ENCODE results near the gene TXNRD2.

Gene TXNRD2

GRCh38 chr22:19971276-19972124, 29.9 kb upstream of the TXNRD2 start:
- H3K9ac ChIP-seq (ENCODE audit: low read length), result no peak overlapping the region
- H4K20me1 ChIP-seq (ENCODE audit: insufficient read depth, low read length), result 0 out of 2 replicates have a peak, but pooled peaks cover 4% of the 10 kb centered on the region
- TF ChIP-seq CTCF (IDR thresholded peaks at IDR 0.05; ENCODE audit: low read depth, low read length) (no peak), EZH2phosphoT487 (IDR thresholded peaks at IDR 0.05; ENCODE audit: low read depth) (no peak)
- H3K4me1 ChIP-seq (ENCODE audit: low read length), result peaks cover 3% of the 10 kb centered on the region; the same call in 1 of the 2 replicates
- H3K9me3 ChIP-seq (ENCODE audit: insufficient read depth, low read length), result no peaks in the 10 kb centered on the region
- H3K36me3 ChIP-seq (replicated peaks; ENCODE audit: low read depth, low read length), result no peaks in the 10 kb centered on the region
- H3K79me2 ChIP-seq (ENCODE audit: low read length), result no peaks in the 10 kb centered on the region
- H3K27ac ChIP-seq (ENCODE audit: low read length), result no peak overlapping the region
- H3K27me3 ChIP-seq (ENCODE audit: low read depth, low read length), result no peaks in the 10 kb centered on the region
- no peak overlapping the region for H3K4me2 ChIP-seq (ENCODE audit: low read length)
- H2AFZ ChIP-seq (ENCODE audit: low read depth, low read length), result no peak overlapping the region
- H3K4me3 ChIP-seq (ENCODE audit: low read length), result no peak overlapping the region

- no peaks in the 10 kb centered on the region for H3K36me3 ChIP-seq (replicated peaks; ENCODE audit: low read depth, low read length)
- H3K9ac ChIP-seq (ENCODE audit: low read length), result no peak overlapping the region
- no peaks in the 10 kb centered on the region for H3K79me2 ChIP-seq (ENCODE audit: low read length)
- H3K27me3 ChIP-seq (ENCODE audit: low read depth, low read length), result no peaks in the 10 kb centered on the region
- peaks cover 3% of the 10 kb centered on the region; the same call in 1 of the 2 replicates for H3K4me1 ChIP-seq (ENCODE audit: low read length)
- no peak overlapping the region for H3K4me3 ChIP-seq (ENCODE audit: low read length)
- H3K27ac ChIP-seq (ENCODE audit: low read length), result no peak overlapping the region
- TF ChIP-seq CTCF (IDR thresholded peaks at IDR 0.05; ENCODE audit: low read depth, low read length), result peak; percentile 91
- TF ChIP-seq EZH2phosphoT487 (IDR thresholded peaks at IDR 0.05; ENCODE audit: low read depth), result no peak
- H4K20me1 ChIP-seq (ENCODE audit: insufficient read depth, low read length), result 0 out of 2 replicates have a peak, but pooled peaks cover 4% of the 10 kb centered on the region
- no peak overlapping the region for H2AFZ ChIP-seq (ENCODE audit: low read depth, low read length)
- H3K4me2 ChIP-seq (ENCODE audit: low read length), result no peak overlapping the region
- H3K9me3 ChIP-seq (ENCODE audit: insufficient read depth, low read length), result no peaks in the 10 kb centered on the region
These were observed 29.1 kb upstream of the TXNRD2 start for GRCh38 chr22:19970479-19971275.

GRCh38 chr22:19970031-19970478, 28.4 kb upstream of the TXNRD2 start:
- no peak for TF ChIP-seq CTCF (IDR thresholded peaks at IDR 0.05; ENCODE audit: low read depth, low read length)
- no peak for TF ChIP-seq EZH2phosphoT487 (IDR thresholded peaks at IDR 0.05; ENCODE audit: low read depth)
- Histone ChIP-seq H3K79me2 (ENCODE audit: low read length) (no peaks in the 10 kb centered on the region), H3K9ac (ENCODE audit: low read length) (no peak overlapping the region), H2AFZ (ENCODE audit: low read depth, low read length) (no peak overlapping the region), H3K4me1 (ENCODE audit: low read length) (no peaks in the 10 kb centered on the region), H3K27me3 (ENCODE audit: low read depth, low read length) (no peaks in the 10 kb centered on the region), H3K27ac (ENCODE audit: low read length) (no peak overlapping the region), H4K20me1 (ENCODE audit: insufficient read depth, low read length) (0 out of 2 replicates have a peak, but pooled peaks cover 4% of the 10 kb centered on the region), H3K36me3 (replicated peaks; ENCODE audit: low read depth, low read length) (no peaks in the 10 kb centered on the region), H3K4me2 (ENCODE audit: low read length) (no peak overlapping the region), H3K9me3 (ENCODE audit: insufficient read depth, low read length) (no peaks in the 10 kb centered on the region), H3K4me3 (ENCODE audit: low read length) (no peak overlapping the region)
